ENCODE measurements around the gene LTBP4.
"Not testable (repeated sequence)": the region's sequence is repeated elsewhere in the genome, so short reads cannot be mapped to it uniquely, and the experiment has no call there.

Gene LTBP4

GRCh38 chr19:40575326-40575725 lies 25.8 kb upstream of the LTBP4 start:
- DNase-seq (ENCODE audit: low read depth): no peak

DNA sequence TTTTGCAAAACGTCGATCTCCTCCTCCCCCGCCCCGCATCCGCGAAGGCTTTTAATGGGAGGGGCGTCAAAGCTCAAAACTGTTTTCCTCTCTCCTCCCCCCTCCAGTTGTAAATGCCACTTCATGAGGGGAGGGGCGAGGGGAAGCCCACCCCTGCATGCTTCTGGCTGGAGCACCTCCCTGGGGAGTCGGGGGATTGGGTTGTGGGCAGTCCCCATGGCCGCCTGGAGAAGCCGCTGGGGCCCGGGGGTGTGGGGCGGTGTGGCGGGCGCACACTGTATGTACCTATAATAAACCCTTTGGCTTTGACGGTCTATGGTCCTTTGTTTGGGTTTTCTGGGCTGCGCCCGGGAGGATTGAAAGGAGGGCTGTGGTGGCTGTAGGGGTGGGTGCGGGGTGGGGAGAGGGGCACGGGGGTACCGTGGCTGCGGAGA lies 25.0 kb upstream of the LTBP4 start:
- DNase-seq (ENCODE audit: low read depth): no peak

DNA sequence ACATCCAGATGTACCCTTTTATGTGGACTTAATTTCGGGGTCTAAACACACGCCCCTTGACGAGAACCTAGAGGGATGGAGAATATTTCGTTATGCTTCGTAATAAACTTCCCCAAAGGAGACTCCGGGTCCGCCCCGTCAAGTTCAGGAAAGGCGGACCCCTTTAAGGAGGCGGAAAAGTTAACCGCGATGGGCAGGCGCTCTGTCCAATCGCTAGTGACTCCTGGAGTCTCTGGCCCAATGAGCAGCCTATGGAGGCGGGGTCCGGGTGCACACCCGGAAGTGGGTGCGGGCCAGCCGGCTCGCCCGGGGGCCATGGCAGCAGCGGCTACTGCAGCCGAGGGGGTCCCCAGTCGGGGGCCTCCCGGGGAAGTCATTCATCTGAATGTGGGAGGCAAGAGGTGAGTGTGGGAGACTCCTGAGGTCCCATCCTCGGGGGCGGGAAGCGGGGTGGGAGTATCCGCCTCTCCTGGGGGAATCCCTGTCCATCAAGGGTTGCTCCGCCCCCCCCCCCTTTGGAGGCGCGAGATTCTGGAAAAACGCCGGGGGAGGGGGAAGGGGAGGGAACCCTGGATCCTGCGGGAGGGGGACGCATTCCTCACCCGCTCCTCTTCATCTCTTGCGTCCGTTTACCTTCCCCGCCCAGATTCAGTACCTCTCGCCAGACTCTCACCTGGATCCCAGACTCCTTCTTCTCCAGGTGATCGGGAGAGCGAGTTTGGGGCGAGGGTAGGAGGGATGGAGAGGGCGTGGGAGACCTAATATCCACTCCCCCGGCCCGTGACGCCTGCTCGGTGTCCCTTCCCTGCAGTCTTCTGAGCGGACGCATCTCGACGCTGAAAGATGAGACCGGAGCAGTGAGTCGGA lies 24.4 kb upstream of the LTBP4 start, which contains the start of gene SHKBP1:
TSS of gene SHKBP1 (plus strand) at position 289 of the 867 bp plus-strand sequence. CDS start at position 316, 27 bp downstream.
- DNase-seq (ENCODE audit: low read depth): peak; percentile 65

- DNase-seq (ENCODE audit: low read depth): no peak
Measured at GRCh38 chr19:40578442-40578908, 22.7 kb upstream of the LTBP4 start.

DNA sequence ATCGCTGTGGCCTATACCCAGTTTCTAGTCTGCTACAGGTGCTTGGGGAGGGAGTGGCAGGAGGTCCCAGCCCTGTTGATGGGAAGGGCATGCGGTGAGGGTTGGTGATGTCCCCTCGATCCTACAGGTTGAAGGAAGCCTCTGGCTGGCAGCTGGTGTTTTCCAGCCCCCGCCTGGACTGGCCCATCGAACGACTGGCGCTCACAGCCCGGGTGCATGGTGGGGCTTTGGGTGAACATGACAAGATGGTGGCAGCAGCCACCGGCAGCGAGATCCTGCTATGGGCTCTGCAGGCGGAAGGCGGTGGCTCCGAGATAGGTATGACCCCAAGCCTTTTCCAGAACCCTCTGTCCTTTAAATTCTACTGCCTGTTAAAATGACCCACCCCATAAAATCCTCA lies 20.6 kb upstream of the LTBP4 start:
- DNase-seq (ENCODE audit: low read depth): no peak

GRCh38 chr19:40581531-40581930 lies 19.6 kb upstream of the LTBP4 start:
- DNase-seq (ENCODE audit: low read depth): no peak

DNA sequence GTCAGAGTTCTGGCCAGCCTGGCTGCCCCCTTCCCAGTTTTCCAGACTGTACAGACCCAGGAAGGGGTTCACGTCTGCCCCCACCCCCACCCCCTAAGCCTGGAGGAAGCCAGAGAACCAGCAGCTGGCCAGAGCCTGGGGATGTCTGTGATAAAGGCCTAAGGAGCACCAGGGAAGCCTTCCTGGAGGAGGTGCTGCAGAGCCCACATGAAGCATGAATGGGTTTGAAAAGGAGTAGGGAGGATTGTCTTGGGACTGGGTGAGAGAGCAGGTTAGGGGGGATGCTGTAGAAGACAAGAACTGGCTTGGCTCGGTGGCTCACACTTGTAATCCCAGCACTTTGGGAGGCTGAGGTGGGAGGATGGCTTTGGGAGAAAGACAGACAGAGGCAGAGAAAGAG lies 18.7 kb upstream of the LTBP4 start:
- DNase-seq (ENCODE audit: low read depth): no peak

DNA sequence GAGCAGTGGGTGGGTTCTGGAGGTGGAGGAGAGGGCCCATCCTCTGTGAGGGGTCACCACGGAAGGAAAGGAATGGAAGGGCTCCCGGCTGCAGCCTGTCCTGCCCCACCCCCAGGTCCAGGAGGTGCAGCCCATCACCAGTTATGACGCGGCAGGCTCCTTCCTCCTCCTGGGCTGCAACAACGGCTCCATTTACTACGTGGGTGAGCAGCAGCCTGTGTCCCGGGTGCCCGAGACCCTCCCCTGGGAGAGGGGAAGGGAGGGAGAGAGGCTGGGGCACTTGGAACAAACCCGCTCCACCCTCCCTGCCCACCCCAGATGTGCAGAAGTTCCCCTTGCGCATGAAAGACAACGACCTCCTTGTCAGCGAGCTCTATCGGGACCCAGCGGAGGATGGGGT lies 17.9 kb upstream of the LTBP4 start:
- DNase-seq (ENCODE audit: low read depth): no peak

DNA sequence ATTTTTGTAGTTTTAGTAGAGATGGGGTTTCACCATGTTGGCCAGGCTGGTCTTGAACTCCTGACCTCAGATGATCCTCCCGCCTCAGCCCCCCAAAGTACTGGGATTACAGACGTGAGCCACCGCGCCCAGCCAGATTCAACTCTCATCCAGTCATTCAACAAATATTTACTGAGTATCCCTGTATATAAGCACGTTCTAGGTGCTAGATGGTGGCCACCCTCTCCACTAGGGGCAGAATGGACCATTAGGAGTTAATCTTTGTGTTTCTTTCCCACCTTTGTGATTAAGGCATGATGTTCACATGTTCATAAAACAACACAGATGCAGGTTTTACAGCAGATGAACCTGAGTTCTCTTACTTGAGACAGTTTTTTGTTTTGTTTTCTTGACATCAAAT lies 17.2 kb upstream of the LTBP4 start:
- DNase-seq (ENCODE audit: low read depth): no peak

DNA sequence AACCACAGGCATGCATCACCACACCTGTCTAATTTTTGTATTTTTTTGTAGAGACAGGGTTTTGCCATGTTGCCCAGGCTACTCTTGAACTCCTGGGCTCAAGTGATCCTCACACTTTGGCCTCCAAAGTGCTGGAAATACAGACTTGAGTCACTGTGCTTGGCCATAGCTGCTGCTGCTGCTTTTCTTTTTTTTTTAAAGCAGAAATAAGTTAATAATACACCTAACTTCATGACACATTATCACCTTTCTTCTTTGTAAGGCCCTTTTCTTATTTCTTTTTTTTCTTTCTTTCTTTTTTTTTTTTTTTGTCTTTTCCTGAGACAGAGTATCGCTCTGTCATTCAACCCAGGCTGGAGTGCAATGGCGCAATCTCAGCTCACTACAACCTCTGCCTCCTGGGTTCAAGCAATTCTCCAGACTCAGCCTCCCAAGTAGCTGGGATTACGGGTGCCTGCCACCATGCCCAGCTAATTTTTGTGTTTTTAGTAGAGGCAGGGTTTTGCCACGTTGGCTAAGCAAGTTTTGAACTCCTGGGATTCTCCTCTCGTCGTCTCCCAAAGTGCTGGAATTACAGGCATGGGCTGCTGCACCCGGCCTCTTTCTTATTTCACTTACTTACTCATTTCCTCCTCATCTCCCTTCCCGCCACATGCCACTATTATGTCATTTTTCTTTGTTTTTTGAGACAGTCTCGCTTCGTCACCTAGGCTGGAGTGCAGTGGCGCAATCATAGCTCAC lies 15.8 kb upstream of the LTBP4 start:
- no peak for DNase-seq (ENCODE audit: low read depth)

DNA sequence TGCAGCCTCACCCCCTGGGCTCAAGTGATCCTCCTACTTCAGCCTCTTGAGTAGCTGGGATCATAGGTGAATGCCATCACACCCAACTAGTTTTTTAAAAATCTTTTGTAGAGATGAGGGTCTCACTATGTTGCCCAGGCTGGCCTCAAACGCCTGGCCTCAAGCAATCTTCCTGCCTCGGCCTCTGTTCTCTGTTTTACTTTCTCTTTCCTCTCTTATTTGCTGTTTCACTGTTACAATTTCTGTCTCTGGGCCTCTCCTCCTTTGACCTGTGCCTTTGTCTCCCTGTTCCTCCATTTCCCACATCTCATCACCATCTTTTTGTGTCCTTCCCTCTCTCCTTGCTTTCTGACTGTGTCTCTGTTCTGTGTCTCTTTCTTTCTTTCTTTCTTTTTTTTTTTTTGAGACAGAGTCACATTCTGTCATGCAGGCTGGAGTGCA lies 15.2 kb upstream of the LTBP4 start:
- no peak for DNase-seq (ENCODE audit: low read depth)

GRCh38 chr19:40586611-40587010 lies 14.6 kb upstream of the LTBP4 start:
- no peak for DNase-seq (ENCODE audit: low read depth)

DNA sequence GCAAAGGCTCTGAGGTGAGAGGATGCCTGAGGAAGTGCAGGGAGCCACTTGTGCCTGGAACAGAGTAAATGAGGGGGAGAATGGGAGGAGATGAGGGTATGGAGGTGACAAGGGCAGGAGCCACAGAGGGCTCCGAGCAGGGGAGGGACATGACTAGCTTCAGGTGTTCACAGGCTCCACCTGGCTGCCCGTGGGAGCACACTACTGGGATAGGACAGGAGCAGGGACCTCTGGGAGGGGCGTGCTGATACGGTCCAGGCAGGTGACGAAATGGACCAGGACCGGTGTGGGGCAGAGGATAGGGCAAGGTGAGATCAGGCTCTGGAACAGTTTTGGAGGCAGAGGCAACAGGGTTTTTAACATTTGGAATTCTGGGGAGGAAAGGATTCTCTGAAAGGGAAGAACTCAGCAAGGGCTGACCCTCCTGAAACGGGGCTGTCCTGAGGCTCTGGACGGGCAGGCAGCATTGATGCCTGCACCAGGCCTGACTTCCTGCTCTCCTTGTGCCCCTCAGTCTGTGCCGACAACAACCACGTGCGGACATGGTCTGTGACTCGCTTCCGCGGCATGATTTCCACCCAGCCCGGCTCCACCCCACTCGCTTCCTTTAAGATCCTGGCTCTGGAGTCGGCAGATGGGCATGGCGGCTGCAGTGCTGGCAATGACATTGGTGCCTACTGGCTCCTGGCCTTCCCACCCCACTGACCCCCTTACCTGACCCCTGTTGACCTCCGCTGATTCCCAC lies 12.9 kb upstream of the LTBP4 start:
- DNase-seq (ENCODE audit: low read depth): no peak

DNA sequence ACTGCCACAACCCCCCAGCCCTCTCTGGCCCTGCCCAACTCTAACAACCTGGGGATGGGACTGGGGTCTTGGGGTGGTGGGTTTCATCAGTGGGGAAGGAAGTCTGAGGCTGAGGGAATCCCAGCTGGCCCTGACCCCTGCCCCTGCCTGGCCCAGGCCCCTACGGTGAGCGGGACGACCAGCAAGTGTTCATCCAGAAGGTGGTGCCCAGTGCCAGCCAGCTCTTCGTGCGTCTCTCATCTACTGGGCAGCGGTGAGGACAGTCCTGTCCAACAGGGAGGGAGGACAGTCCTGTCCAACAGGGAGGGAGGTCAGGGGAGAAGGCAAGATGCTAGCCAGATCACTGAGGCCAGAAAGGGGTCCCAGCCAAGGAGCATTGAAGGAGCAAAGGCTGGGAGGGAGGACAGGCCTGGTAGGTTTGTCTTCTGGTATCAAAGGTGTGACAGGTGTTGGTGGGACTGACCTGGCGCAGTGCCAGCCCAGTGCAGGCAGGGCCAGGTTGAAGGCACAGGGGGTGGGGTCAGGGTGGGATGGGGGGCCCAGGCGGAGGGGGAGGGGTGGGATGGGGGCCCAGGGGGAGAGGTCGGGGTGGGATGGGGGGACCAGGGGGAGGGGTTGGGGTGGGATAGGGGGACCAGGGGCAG lies 12.1 kb upstream of the LTBP4 start:
- no peak for DNase-seq (ENCODE audit: low read depth)

DNA sequence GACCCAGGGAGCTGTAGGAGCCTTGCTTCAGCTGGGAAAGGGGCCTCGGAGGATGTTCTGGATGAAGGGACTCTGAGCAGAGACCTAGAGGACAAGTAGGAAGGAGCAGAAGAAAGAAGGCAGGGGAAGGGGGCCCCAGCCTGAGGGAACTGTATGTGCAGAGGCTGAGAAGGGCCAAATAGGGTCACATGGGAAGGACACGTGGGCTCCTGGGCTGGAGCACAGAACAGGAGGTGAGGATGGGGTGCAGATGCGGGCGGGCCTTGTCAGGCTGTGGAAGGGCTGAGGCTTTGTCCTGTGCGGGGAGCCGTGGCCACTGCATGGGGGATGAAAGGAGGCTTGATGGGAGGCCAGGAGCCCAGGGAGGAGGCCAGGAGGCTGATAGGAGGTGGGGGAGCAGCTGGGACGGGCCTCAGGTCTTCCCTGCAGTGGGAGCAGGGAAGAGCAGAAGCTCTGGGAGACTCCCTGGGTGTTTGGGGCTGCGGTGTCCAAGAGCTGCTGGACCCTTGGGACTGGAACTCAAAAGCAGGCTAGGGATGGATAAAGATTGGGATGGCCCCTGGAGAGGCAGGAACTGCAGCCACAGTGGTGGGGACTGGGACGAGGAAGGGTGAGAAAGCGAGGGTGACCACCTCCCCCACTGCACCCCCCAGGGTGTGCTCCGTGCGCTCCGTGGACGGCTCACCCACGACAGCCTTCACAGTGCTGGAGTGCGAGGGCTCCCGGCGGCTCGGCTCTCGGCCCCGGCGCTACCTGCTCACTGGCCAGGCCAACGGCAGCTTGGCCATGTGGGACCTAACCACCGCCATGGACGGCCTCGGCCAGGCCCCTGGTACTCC lies 11.4 kb upstream of the LTBP4 start:
- DNase-seq (ENCODE audit: low read depth): no peak

- DNase-seq (ENCODE audit: low read depth): no peak
Measured at GRCh38 chr19:40590464-40591265, 10.5 kb upstream of the LTBP4 start.

- not testable (repeated sequence) for DNase-seq (ENCODE audit: low read depth)
Measured at GRCh38 chr19:40591724-40592123, 9.4 kb upstream of the LTBP4 start.

DNA sequence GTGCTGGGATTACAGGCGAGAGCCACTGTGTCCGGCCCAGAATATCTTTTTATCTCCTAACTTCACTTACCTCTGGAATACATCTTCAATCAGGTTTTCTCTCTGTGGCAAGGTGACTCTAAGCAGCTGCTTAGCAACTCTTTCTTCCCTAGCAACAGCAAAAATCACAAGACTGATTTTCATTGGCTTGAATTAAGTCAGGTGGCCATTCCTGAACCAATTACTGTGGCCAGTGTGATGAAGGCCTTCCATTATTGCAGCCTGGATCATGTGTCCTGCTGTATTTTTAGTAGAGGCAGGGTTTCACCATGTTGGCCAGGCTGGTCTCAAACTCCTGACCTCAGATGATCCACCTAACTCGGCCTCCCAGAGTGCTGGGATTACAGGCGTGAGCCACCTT lies 9.0 kb upstream of the LTBP4 start:
- no peak for DNase-seq (ENCODE audit: low read depth)

GRCh38 chr19:40594255-40594654 lies 6.9 kb upstream of the LTBP4 start:
- DNase-seq (ENCODE audit: low read depth): no peak

- DNase-seq (ENCODE audit: low read depth): no peak
Measured at GRCh38 chr19:40594657-40595091, 6.5 kb upstream of the LTBP4 start.
